Thyroid gland (tissue), 4 donors: ENCODE measurements around the gene UBIAD1.

Experiments used
- POLR2A ChIP-seq, 2 donors: fragments of 450-650 bp; IDR thresholded peaks; one replicate each; pipeline ENCODE4 v1.6.1; 2017; ENCODE audit warnings: antibody characterized with exemption in 2 of 2, mild to moderate bottlenecking in 2 of 2, moderate library complexity in 1 of 2
- TF ChIP-seq, protein P1 (sequence below), 6 experiments: fragments of 200-600 bp in 3 of 6; fragments of 450-650 bp in 3 of 6; sonication (generic) in 3 of 6; IDR thresholded peaks; one replicate each; pipeline ENCODE4 v1.5.1; 2016 to 2019; ENCODE audit warnings: antibody characterized with exemption in 6 of 6, mild to moderate bottlenecking in 2 of 6, inconsistent platforms in 1 of 6, moderate library complexity in 1 of 6

DNA sequence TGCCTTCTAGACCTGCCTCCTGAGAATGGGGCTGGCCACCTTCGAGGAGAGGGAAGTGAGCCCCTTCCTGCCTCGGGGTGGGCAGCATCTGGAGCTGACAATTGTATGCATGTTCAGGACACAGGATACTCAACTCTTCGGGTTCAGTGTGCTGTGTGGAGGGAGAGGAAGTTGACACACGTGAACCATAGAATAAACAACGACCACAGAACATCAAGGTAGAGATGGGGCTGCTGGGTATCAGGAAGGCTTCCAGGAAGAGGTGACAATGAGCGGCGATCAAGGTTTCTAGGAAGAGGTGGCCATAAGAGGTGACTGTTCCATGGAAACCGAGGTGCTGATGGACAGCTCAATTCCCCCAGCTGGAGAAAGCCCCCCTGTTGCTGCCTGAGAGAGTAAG lies 22.0 kb downstream of the UBIAD1 start:
- TF ChIP-seq, protein P1, sequence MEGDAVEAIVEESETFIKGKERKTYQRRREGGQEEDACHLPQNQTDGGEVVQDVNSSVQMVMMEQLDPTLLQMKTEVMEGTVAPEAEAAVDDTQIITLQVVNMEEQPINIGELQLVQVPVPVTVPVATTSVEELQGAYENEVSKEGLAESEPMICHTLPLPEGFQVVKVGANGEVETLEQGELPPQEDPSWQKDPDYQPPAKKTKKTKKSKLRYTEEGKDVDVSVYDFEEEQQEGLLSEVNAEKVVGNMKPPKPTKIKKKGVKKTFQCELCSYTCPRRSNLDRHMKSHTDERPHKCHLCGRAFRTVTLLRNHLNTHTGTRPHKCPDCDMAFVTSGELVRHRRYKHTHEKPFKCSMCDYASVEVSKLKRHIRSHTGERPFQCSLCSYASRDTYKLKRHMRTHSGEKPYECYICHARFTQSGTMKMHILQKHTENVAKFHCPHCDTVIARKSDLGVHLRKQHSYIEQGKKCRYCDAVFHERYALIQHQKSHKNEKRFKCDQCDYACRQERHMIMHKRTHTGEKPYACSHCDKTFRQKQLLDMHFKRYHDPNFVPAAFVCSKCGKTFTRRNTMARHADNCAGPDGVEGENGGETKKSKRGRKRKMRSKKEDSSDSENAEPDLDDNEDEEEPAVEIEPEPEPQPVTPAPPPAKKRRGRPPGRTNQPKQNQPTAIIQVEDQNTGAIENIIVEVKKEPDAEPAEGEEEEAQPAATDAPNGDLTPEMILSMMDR (IDR thresholded peaks at IDR 0.05): no peak
- TF ChIP-seq POLR2A (IDR thresholded peaks at IDR 0.05): no peak
